Peyer's patch (tissue), 4 donors: ENCODE measurements around the gene RNASEH1.

ENCODE experiments used
- CTCF ChIP-seq, 6 experiments: fragments of 450-650 bp in 4 of 6; fragments of 200-600 bp in 2 of 6; sonication (generic) in 1 of 6; IDR thresholded peaks; one replicate each; pipeline ENCODE4 v1.5.1; 2017 to 2019; ENCODE audit warnings: antibody characterized with exemption in 6 of 6, mild to moderate bottlenecking in 3 of 6, moderate library complexity in 1 of 6
- POLR2A ChIP-seq, 2 donors: fragments of 450-650 bp; IDR thresholded peaks; one replicate each; pipeline ENCODE4 v1.5.1; 2017; ENCODE audit warnings: antibody characterized with exemption in 2 of 2, mild to moderate bottlenecking in 2 of 2, moderate library complexity in 2 of 2

GRCh38 chr2:3572620-3573019 lies 14.5 kb upstream of the RNASEH1 start:
- TF ChIP-seq POLR2A (IDR thresholded peaks at IDR 0.05), result no peak
- no peak for TF ChIP-seq CTCF (IDR thresholded peaks at IDR 0.05)
